HG02763 (cell line): ENCODE measurements around the gene PDGFC.

ENCODE experiments used
- ATAC-seq: cut with Tn5 transposase; IDR thresholded peaks from one replicate; pipeline ENCODE4 v1.9.1; 2021; ENCODE audit warnings: mild to moderate bottlenecking, moderate library complexity; ENCODE audit not compliant: unreplicated experiment

PDGFC gene

DNA sequence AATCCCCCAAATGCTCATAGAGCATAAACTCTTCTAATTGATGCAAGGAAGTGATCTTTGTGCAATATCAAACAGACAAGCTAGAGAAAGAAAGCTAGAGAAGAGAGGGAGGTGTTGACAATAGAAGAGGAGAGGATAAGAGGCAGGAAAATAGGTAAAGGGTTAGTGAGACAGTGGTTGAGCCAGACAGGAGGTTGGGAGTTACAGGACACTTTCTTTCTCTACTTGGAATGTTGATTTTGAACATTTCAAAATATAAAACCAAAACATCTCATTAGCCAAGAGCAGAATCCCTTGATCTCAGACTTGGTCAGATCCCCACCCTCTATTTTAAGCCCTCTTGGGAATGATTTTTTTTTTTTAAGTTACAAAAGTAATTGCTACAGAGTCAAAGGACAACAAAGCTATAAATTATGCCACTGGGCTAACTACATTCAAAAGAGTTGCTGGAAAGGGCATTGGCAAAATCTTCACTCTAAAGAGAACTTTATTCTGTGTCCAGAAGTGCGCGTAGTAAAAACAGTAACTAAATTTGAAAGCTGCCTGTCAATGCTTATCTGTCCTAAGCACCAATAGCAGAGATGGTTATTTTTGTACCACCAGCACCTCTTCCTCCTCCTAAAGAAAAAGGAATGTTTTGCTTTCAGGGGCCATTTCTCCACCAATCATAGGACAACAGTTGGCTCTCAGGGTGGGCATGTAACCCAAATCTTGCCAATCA lies 133.8 kb downstream of the PDGFC start:
- ATAC-seq: no peak

DNA sequence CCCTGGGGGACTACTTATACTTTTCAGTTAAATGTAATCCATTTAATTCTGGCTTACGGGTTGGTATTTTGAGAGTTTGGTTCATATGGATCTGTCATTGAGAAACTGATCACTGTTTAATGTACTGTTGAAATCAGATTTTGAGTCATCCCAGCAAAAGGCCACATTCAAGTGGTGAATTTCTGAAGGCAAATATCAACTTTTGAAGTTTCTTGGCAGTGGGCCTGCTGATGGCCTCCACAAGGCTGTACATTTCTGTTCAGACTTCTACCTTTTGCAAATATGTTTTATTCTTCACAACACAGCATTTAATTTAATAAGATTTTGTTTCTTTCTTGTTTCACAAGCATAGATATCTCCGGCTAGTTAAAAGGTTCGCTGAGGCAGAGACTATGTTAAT lies 138.7 kb downstream of the PDGFC start:
- ATAC-seq: no peak

DNA sequence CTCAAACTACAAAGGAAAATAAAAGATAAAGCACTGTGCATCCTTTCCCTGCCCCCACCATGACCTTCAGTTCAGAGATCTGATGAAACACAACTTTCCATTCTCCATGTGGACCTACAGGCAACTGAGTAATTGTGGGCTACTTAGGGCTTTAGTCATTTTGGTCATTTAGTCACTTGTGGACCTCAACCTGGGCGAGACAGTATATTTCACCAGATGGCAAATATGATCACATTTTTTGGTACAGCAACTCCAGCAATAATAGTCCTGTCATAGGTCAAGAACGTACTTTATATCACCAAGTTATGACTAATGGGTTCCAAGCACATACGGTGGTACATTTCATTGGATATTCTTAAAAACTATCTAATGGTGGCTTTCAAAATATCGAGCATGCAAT lies 141.2 kb downstream of the PDGFC start:
- ATAC-seq: no peak

DNA sequence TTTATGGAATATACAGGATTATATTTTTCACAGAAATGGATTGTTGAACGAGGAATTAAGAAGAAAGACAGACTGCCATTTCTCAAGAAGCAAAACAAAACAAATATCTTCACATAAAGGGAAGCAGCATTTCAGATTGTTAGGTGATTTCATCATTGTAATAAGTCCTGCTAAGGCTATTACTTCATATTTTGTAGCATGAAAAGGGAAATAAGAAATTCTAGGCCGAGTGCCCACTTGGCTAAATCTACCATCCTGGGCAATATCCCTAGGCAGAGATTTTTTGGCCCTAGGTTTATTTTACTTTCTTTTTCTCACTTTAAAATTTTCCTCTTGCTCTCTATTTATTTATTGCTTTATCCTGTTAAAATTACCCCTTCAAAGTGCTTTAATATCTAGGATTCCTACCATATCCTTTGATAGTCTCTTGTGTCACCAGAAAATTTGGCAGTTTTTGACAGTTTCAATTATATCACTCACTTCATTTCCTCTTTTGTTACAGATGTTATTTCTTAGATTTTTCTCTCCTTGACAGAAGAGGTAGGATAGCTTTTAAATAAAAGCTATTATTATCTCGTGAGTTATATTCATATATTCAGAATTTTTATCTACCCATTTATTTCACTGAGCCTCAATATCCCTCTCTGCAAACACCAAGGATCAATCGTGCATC lies 142.3 kb downstream of the PDGFC start:
- ATAC-seq: no peak

DNA sequence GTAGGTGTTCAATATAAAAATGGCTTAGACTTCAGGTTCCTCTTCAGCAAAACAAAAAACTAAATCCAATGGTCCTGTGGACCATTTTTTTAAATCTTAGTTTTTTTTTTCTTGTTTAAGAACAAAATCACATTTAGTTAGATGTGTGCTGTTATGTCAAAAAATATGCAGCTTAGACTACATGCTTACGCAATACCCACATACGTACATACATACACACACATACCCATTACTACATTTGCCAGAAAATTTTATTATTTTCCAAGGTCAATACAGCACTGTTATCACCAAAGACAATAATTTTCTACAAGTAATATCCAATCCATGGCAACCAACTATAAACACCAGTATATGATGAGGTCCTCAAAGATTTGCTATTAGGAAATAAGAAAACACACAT lies 144.1 kb downstream of the PDGFC start:
- no peak for ATAC-seq

DNA sequence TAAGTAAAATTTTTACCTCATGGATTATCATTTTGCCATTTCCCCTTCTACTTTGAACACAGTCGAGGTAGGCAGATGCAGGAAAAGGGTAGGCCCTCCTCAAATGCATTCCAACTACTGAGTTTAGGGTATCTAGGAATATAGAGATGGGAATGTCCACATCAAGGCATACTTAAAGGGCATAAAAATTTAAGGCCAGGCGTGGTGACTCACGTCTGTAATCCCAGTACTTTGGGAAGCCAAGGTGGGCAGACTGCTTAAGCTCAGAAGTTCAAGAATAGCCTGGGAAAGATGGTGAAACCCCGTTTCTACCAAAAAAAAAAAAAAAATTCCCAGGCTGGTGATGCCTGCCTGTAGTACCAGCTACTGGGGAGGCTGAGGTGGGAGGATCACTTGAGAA lies 146.5 kb downstream of the PDGFC start:
- ATAC-seq: no peak

DNA sequence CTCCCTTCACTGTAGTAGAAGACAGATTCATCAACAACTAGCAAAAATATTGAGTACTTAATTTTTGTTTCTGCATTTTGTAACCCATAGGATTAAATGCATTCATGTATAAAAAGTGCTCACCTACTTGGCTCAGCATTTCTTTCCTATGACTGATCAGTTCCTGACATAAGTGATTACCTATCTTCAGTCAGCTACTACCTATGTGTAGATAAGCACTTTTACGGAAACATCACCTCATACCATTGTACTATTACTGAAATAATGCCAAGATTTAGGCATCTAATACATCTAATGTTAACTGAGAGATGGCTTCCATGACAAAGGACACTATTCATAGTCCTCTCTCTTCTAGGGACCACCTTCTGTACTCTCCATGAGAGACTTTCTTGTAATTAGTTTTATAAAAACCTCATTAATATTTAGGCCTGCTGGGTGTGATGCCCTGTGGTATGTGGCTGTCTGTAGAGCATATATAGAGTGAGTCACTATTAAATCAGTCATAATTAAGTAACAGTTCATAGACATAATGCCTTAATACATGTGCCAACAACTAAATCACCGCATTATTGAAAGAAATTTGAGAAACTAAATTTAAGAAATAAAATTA lies 147.0 kb downstream of the PDGFC start:
- no peak for ATAC-seq

DNA sequence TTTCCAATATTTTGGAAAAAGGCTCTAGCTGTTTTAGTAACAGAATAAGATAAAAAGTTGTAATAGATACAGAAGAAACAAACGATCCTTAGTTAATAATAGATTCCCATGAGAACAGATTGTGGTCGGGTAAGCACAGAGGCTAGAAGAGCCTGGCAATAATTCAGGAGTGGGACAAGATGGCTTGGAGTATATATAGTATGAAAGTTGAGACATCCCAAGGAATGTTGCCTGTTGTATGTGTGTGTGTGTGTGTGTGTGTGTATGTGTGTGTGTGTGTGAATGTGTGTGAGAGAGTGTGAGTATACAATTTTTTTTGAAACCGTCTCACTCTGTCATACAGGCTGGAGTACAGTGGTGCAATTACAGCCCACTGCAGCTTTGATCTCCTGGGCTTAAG lies 150.7 kb downstream of the PDGFC start:
- no peak for ATAC-seq

DNA sequence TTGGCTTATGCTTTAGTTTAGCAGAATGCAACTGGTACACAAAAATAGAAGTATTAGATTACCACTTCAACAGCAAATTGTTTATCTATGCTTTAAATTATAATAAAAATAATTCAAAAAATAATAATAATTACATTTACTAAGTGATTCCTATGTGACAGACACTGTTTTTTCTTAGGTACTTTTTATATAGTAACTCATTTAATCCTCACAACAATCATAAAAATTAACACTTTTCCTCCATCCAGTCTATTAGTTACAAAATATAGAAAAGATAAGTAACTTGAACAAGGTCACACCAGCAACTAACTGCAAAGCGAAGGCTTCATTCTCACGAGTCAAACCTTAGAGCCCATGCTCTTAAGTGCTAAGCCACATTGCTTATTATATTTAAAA lies 155.2 kb downstream of the PDGFC start:
- no peak for ATAC-seq

DNA sequence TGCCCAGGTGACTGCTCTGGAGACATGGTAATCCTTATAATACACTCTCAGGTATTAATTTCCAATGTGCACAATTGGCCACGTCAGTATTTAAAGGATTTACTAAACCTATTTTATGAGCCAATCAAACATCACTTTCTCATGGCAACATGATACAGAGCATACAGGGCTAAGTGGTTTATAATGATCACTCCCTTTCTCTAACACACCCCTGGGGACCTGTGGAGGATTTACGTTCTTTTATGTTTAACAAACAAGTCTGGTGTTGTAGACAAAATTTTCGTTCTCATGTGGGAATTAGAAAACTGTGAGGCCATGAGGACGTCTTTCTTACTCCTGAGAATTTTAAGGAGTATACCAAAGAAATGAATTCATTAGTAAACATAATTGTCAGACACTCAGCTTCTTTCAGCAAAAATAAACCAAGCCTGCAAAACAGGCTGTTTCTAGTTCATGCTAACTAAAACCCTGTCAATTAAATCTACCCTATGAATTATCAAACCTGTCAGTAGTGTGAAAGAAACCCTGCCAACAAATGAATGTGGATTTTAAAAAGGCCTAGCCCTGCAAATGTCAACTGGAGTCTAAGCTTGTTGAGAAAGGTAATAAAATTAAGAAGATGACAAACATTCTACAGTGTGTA lies 155.8 kb downstream of the PDGFC start:
- no peak for ATAC-seq

DNA sequence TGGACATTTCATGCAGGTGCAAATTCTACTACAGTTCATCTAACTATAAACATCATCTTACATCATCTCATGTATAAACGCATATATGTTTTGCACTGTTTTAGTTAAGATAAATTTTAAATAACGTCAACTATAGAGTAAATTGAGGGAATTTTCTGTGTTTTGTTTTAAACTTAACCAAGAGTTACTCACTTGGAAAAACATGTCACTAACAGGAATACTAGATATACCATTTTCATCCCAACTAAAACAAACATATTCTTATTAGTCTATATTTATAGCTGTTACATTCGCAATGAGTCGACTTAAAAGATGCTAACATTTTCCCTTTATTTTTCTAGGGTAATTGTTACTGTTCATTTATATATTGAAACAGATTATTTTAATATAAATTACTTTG lies 159.6 kb downstream of the PDGFC start:
- no peak for ATAC-seq

DNA sequence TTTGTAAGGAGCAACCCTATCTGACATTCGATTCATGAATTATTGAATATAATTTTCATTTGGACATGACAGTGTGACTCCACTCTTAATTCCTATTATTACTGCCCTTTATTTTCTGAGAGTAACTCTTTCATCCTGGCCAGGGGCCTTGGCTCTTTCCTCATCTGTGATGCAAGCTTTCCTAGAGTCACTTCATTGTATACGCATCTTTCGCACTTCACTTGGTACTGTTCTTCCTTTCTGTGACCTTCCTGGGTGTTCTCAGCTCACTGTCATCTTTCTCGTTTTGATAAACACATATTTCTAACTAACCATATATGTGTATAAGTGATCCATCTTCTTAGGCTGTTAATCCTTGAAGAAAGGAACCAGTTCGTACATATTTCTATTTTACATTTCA lies 160.3 kb downstream of the PDGFC start:
- no peak for ATAC-seq

DNA sequence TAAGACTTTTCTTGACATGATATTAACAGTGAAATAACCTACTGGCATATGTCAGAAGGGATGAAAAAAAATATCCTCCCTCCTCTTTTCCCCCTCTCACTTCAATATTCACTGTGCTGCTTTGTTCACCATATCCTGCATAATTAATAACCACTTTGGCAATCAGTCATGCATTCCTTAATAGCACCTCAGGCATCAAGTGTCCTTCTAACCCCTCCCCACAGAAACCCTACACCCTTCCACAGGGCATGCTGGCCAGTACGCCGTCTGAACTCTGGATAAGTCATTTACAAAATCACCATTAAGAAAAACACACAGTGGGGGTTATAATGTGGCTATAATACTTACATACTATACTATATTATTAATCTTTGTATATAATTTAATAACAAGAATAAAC lies 165.9 kb downstream of the PDGFC start:
- ATAC-seq: no peak

DNA sequence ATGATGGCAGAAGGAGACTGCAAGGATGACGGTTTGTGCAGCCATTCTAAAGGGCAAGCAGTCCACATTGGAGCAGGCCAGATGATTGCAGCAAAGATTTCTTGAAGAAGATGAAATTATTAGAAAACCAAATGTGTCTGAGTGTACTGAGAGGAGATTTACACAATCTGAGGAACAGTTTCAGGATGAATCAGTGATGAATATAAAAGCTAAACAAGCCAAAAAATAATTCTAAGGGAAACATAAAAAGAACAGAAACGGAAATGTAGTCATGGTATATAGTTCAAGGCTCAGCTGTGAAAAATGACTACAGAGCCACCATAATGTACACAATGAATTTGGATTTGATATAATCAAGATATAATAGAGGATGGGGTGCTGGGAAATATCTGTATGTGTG lies 168.5 kb downstream of the PDGFC start:
- no peak for ATAC-seq

DNA sequence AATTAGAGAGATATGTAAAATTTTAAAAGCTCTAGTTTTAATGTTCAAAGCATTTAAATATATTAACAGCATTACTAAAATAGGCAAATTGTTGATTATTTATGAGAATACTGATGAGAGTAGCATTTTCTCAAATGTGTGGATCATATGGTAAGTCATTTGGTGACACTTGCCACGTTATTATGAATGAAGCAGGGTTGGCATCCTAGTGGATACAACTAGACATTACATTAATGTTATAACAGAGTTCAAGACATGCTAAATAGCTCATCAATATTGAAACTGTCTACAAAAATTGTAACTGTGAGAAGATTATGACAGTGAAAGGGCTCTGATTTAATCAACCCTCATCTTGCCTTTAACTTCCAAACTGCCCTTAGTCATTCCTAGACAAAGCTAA lies 171.1 kb downstream of the PDGFC start:
- ATAC-seq: no peak

DNA sequence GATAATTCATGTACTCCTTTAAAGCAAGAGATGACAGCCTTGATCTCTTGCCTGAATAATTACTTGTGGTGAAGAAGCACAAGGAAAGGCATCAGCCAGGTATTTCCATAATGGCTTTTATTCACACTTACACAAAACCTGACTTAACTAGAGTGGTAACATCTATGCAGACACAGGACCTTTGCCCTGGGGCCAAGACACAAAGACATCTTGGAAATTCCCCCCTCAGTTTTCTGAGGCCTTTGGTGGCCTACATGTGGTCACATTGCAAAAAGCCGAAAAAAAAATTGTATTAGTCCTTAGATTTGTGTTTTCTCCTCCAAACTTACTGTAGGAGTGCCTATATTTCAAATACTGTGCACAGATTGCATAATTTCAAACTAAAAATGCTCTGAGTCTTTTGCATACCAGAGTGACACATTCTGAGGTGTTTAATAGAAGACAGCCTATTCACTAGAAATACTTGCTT lies 172.4 kb downstream of the PDGFC start:
- ATAC-seq: no peak

DNA sequence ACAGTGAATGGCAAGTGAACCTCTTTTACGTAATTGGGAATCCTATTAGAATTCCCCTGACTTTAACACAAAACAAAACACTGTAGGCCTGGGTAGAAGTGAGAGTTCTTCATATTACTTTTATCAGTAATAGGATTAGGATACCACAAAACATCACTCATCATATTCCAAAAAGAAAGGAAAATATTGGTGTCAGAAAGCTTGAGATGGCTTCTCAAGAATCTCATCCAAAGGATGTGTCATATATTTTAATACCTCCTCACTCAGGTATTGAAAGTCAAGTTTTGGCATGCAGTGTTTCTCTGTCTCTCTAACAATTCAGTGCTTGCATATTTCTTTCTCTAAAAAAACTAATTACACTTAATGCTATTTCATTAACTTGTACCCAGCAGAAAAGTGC lies 173.2 kb downstream of the PDGFC start:
- no peak for ATAC-seq

DNA sequence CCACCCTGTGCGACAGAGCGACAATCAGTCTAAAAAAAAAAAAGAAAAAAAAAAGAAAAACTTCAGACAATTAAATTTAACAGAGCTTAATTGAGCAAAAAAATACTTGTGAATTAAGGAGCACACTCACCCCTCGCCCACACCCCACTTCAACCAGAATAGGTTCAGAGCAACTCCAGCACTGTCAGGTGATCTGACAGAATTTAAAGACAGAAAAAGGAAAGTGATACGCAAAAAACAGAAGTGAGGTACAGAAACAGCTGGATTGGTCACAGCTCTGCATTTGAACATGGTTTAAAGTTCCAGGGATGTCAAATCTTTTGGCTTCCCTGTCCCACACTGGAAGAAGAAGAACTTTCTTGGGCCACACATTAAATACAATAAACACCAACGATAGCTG lies 174.4 kb downstream of the PDGFC start:
- no peak for ATAC-seq

DNA sequence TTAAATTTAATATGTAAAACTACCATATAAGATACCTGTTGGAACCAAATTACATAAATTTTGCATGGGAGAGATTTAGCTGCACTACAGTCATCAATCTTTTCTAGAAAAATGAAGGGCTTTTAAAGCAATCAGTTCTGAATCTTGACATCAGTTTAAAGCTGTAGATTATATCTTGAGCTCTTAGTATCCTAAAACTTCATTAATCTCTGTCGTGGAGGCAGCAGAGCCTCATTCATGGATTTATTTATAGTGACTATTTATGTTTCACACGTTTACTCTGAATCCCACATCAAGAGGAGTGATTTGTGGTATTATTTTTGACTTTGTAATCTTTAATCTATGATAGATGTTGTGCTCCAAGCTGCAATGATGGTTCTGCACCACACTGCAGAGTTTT lies 175.9 kb downstream of the PDGFC start:
- no peak for ATAC-seq

DNA sequence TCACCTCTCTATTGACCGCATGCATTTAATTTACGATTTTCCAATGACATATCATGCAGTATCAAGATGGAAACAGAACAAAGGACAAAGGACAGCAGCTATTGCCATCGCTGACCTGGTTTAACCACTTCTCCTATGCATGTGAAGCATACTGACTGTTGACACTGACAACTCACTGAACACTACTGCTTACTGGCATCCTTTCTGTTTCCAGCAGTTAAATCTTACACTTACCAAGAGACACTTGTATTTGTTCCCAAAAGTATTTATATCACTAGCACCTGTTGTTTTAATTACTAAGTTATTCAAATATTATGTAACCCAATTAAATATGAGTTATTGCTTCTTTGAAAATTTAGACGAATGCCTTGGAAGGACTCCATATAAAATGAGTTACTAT lies 176.7 kb downstream of the PDGFC start:
- ATAC-seq: no peak

DNA sequence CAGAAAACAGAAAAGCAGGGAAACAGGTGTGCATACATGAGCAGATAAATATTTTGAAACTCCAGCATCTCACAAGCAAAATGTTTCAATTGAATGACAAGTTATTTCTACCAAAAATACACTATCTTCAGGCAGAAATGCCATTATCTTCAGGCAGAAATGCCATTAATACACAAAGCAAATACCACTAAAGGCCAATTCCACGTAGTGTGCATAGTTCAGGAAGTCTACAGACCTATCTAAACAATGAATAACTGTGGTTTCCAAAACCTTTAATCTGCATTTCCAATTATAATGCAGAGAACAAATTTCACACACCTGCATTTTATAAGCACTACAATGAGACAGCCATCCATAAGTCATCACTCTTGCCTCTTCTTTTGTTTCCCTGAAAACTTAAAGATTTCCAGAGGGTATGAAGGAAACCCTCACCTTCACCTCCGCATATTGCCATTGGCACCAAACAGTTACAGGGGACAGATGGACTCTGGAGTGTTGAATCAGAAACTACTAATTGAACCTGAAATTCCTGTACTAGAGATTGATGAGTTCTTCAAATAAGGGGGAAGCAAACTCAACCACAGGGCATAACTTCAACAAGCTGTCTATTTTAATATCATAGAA lies 179.0 kb downstream of the PDGFC start:
- no peak for ATAC-seq
